22Rv1 (cell line): ENCODE measurements around the gene HLA-F.

ENCODE experiments used
- ZFX ChIP-seq: fragments of 450-650 bp; IDR thresholded peaks from 2 replicates; pipeline ENCODE4 v1.6.1; 2017; ENCODE audit warnings: antibody characterized with exemption, borderline replicate concordance
- TF ChIP-seq, protein P1 (sequence below): fragments of 450-650 bp; IDR thresholded peaks from 2 replicates; pipeline ENCODE4 v1.5.1; 2017; ENCODE audit warnings: mild to moderate bottlenecking

DNA sequence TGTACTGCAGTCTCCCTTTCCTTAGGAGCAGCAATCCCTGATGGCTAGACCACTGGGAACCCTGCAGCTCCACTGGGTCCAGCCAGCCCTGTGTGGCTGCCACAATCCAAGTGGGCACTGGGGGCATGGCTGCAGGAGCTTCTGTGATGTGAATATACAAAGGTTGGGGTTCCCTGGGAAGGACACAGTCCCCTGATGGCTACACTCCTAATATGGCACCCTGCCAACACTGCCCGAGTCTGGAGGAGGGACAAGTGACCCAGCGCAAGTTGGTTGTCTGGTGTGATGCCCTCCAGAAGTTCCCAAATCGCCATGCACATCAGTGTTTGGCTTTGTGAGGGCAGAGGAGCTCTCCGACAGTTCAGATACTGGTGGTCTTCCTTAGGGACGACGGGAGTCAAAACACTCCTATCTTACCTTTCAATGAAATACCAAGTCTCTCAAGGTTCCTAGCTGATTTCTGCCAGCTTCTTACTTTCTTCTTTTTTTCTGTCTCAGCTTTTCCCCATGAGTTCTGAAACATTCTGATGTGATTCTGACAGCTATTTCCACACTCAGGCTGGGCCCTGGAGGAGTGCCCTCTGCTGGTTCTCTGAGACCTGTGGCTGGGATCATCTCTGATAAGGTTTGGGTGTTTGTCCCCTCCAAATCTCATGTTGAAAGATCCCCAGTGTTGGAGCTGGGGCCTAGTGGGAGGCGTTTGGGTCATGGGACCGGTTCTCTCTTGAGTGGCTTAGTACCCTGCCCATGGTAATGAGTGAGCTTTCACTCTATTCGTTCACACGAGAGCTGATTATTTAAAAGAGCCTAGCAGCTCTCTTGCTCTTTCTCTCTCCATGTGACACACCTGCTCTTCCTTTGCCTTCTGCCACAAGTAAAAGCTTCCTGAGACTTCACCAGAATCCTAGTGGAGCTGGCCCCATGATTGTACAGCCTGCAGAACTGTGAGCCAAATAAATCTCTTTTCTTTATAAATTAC, 26.8 kb upstream of the HLA-F start:
- TF ChIP-seq, protein P1, sequence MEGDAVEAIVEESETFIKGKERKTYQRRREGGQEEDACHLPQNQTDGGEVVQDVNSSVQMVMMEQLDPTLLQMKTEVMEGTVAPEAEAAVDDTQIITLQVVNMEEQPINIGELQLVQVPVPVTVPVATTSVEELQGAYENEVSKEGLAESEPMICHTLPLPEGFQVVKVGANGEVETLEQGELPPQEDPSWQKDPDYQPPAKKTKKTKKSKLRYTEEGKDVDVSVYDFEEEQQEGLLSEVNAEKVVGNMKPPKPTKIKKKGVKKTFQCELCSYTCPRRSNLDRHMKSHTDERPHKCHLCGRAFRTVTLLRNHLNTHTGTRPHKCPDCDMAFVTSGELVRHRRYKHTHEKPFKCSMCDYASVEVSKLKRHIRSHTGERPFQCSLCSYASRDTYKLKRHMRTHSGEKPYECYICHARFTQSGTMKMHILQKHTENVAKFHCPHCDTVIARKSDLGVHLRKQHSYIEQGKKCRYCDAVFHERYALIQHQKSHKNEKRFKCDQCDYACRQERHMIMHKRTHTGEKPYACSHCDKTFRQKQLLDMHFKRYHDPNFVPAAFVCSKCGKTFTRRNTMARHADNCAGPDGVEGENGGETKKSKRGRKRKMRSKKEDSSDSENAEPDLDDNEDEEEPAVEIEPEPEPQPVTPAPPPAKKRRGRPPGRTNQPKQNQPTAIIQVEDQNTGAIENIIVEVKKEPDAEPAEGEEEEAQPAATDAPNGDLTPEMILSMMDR = peak; percentile 74
- TF ChIP-seq ZFX = no peak
